Kidney (tissue), 14 donors: Measurements from ENCODE around the gene PRTN3. TPM values are rescaled to one million over a fixed set of nuclear protein-coding genes. Genes with fewer than 3 reads are reported as not detected.
A peak's percentile ranks its signal among the peaks of the same experiment; 100 is the strongest.

ENCODE experiments used
- DNase-seq, 5 donors: peaks; one replicate each; pipeline ENCODE4 v3.0.0-alpha.2; 2013 to 2020
- FAIRE-seq: peaks from 2 replicates; lab custom pipeline; 2012; peaks lifted over from hg19 to GRCh38; lab: Jason Lieb, UNC
- H3K27ac ChIP-seq, 2 donors: one replicate each; pipeline ENCODE4 v1.7.0; 2013; ENCODE audit warnings: low read depth in 2 of 2, low read length in 2 of 2, inconsistent platforms in 1 of 2
- H3K27me3 ChIP-seq: one replicate; pipeline ENCODE4 v1.7.1; 2013; ENCODE audit warnings: low read length, inconsistent platforms; ENCODE audit not compliant: control insufficient read depth, insufficient read depth
- H3K36me3 ChIP-seq, 3 donors: one replicate each; pipeline versions ENCODE4 v1.7.0 to v1.7.1; 2013; ENCODE audit warnings: low read length in 3 of 3, control low read depth in 1 of 3, inconsistent platforms in 1 of 3; ENCODE audit not compliant: insufficient read depth in 3 of 3, control insufficient read depth in 2 of 3
- H3K4me1 ChIP-seq, 3 donors: one replicate each; pipeline versions ENCODE4 v1.7.0 to v1.7.1; 2013; ENCODE audit warnings: low read length in 3 of 3, inconsistent platforms in 1 of 3, low read depth in 1 of 3; ENCODE audit not compliant: control insufficient read depth in 2 of 3, insufficient read depth in 2 of 3
- H3K4me3 ChIP-seq, 3 donors: one replicate each; pipeline versions ENCODE4 v1.7.0 to v1.8.1; 2013; ENCODE audit warnings: low read length in 3 of 3, control low read depth in 1 of 3, inconsistent platforms in 1 of 3
- H3K9ac ChIP-seq, 3 donors: one replicate each; pipeline versions ENCODE4 v1.7.0 to v1.7.1; 2013; ENCODE audit warnings: low read length in 3 of 3, control low read depth in 1 of 3, inconsistent platforms in 1 of 3
- H3K9me3 ChIP-seq, 3 donors: one replicate each; pipeline versions ENCODE4 v1.7.0 to v1.7.1; 2013; ENCODE audit warnings: low read length in 3 of 3, control low read depth in 1 of 3, inconsistent platforms in 1 of 3; ENCODE audit not compliant: control insufficient read depth in 2 of 3, insufficient read depth in 1 of 3
- CTCF ChIP-seq: IDR thresholded peaks from 3 replicates; pipeline ENCODE4 v1.5.1; 2012; ENCODE audit warnings: mild to moderate bottlenecking, moderate library complexity, borderline replicate concordance; ENCODE audit not compliant: insufficient read depth; ENCODE audit errors: extremely low read depth
- intact Hi-C: fragments of 100-400 bp; cut with DNase I; formaldehyde crosslinking; loops from one replicate; pipeline ENCODE4 v1.11.1; 2022
- polyA plus RNA-seq: library from polyadenylated mRNA; stranded (reverse); fragments of 350-450 nt; fragmentation: Illumina TruSeq; extraction: RNeasy Lipid Tissue Mini Kit (QIAGEN cat#74804); gene quantifications from one replicate; pipeline ENCODE4 v1.2.3, GENCODE V29; 2014; ENCODE audit warnings: low read depth, low replicate concordance; ENCODE audit not compliant: insufficient read depth
- total RNA-seq: library from RNA; stranded (reverse); fragmentation: NEBNext Ultra II Directional; extraction: Animal tissue kit (Norgen Biotek cat#: 25700); gene quantifications from one replicate; pipeline ENCODE4 v1.2.1, GENCODE V29; 2021
- donor health status: control.
- donor health status: control.
- donor health status: control.
- donor health status: control.
- donor health status: control.
- donor health status: DM: yes; HTN: yes; CAD: no.
- donor health status: Normal renal cell carcinoma (clear cell type).

Gene PRTN3
- total and polyA plus RNA-seq, 2 donors from 2014 or later = not detected

GRCh38 chr19:887599-887998 lies 46.8 kb downstream of the PRTN3 start:
- H3K27me3 ChIP-seq = no peaks in the 10 kb centered on the region
- DNase-seq (no peak), FAIRE-seq (no peak)
- TF ChIP-seq CTCF = no peak
- peaks cover 2 to 21% (median 6%) of the 10 kb centered on the region in 3 donors for H3K36me3 ChIP-seq
- H3K9ac ChIP-seq = no peak overlapping the region
- intact Hi-C loops = no loop called here
- peaks cover 0 to 2% (median 0%) of the 10 kb centered on the region in 3 donors for H3K4me1 ChIP-seq
- H3K4me3 ChIP-seq = no peak overlapping the region
- H3K27ac ChIP-seq = no peak overlapping the region
- no peaks in the 10 kb centered on the region for H3K9me3 ChIP-seq

DNA sequence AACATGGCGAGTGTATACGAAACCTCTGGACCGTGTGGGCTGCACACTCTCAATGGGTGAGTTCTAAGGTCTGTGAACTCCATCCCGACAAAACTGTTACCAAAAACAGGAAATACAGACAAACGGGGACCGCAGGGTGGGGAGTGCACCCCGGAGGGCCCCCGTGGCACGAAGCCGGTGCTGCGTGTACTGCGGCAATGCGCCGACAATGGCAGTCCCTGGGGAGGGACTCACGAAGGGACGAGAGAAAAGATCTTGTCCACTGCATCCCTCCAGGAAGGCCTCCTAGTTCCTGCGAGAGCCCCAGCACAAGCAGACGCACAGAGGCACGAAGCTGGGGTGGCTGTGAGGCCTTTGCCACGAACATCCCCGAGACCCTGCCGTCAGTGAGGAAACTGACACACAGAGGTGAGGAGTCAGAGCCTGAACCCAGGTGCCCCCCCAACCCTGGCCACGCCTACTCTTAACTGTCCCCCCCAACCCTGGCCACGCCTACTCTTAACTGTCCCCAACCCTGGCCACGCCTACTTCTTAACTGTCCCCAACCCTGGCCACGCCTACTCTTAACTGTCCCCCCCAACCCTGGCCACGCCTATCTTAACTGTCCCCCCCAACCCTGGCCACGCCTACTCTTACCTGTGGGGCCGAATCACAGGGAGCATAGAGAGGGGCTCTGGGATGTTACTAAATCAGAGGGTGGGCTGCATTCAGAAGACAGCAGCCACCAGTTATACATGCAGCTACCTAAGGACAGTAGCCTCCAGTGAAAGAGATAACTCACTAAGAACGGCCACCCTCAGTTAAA lies 48.0 kb downstream of the PRTN3 start:
- FAIRE-seq (no peak), DNase-seq (peak in 1 of 5 donors; percentile 42)
- intact Hi-C loops = no loop called here
- Histone ChIP-seq H3K36me3 (peaks cover 2 to 21% (median 6%) of the 10 kb centered on the region in 3 donors), H3K27me3 (no peaks in the 10 kb centered on the region), H3K9ac (no peak overlapping the region), H3K4me1 (peaks cover 0 to 2% (median 0%) of the 10 kb centered on the region in 3 donors), H3K4me3 (no peak overlapping the region), H3K9me3 (no peaks in the 10 kb centered on the region), H3K27ac (no peak overlapping the region)
- no peak for TF ChIP-seq CTCF

GRCh38 chr19:889662-890295 lies 49.0 kb downstream of the PRTN3 start:
- TF ChIP-seq CTCF = no peak
- intact Hi-C loops = no loop called here
- DNase-seq (no peak), FAIRE-seq (no peak)
- no peaks in the 10 kb centered on the region for H3K9me3 ChIP-seq
- peaks cover 2 to 17% (median 6%) of the 10 kb centered on the region in 3 donors for H3K36me3 ChIP-seq
- peaks cover 0 to 2% (median 0%) of the 10 kb centered on the region in 3 donors for H3K4me1 ChIP-seq
- H3K4me3 ChIP-seq = no peak overlapping the region
- no peak overlapping the region for H3K9ac ChIP-seq
- H3K27ac ChIP-seq = no peak overlapping the region
- no peaks in the 10 kb centered on the region for H3K27me3 ChIP-seq
